Esophagus squamous epithelium (tissue), 5 donors: Measurements from ENCODE around the gene NHSL1. TPM values are rescaled to one million over a fixed set of nuclear protein-coding genes. Genes with fewer than 3 reads are reported as not detected.

Experiments used
- DNase-seq: peaks from one replicate; lab custom pipeline; 2025; lab: John Stamatoyannopoulos, UW
- H3K27ac ChIP-seq, 4 donors: fragments of 200-600 bp; sonication (generic); one replicate each; pipeline ENCODE4 v1.5.1; 2016 to 2019; ENCODE audit warnings: mild to moderate bottlenecking in 1 of 4
- H3K27me3 ChIP-seq, 4 donors: fragments of 200-600 bp; sonication (generic); 1 replicate in 3 of 4; 2 replicates in 1 of 4; pipeline versions ENCODE4 v1.5.1 to v1.6.0; 2017 to 2021; ENCODE audit warnings: antibody characterized with exemption in 1 of 4
- H3K36me3 ChIP-seq, 3 donors: fragments of 200-600 bp; sonication (generic); one replicate each; pipeline ENCODE4 v1.5.1; 2016 to 2019
- H3K4me1 ChIP-seq, 3 donors: fragments of 200-600 bp; sonication (generic); one replicate each; pipeline ENCODE4 v1.5.1; 2017 to 2019
- H3K4me3 ChIP-seq, 4 donors: fragments of 200-600 bp; sonication (generic); 1 replicate in 3 of 4; 2 replicates in 1 of 4; pipeline ENCODE4 v1.5.1; 2016 to 2019; ENCODE audit warnings: mild to moderate bottlenecking in 2 of 4, moderate library complexity in 1 of 4
- H3K9me3 ChIP-seq, 3 donors: fragments of 200-600 bp; sonication (generic); one replicate each; pipeline ENCODE4 v1.5.1; 2016 to 2019
- CTCF ChIP-seq, 6 experiments: fragments of 450-650 bp in 4 of 6; fragments of 200-600 bp in 2 of 6; sonication (generic) in 2 of 6; IDR thresholded peaks; one replicate each; pipeline ENCODE4 v1.5.1; 2016 to 2019; ENCODE audit warnings: antibody characterized with exemption in 6 of 6, mild to moderate bottlenecking in 4 of 6, moderate library complexity in 4 of 6
- POLR2A ChIP-seq, 4 donors: fragments of 450-650 bp; IDR thresholded peaks; one replicate each; pipeline ENCODE4 v1.6.1; 2017; ENCODE audit warnings: antibody characterized with exemption in 4 of 4, mild to moderate bottlenecking in 4 of 4, moderate library complexity in 3 of 4
- WGBS, 2 donors: methylation state at CpG; one replicate each; pipeline ENCODE4 v1.1.5; 2018; 5-methylcytosine and 5-hydroxymethylcytosine counted together
- intact Hi-C: fragments of 100-400 bp; cut with DNase I; formaldehyde crosslinking; loops from one replicate; pipeline ENCODE4 v1.15.0; 2022
- total RNA-seq, 4 donors: library from RNA; depleted of rRNA; stranded (reverse); fragments of >200 nt; gene quantifications; one replicate each; pipeline ENCODE4 v1.1.0, GENCODE V29; 2016
- donor health status: DM: yes; HTN: yes; CAD: no.

The NHSL1 gene
- total RNA-seq, 4 donors from 2014 or later, result 13.1 to 58.2 (median 32.0) TPM

- no peak for DNase-seq
- peak overlapping the region; percentile 4 to 58 (median 30) for H3K27ac ChIP-seq
- peaks cover 6 to 60% (median 8%) of the 10 kb centered on the region in 3 donors for H3K4me1 ChIP-seq
Measured at GRCh38 chr6:138494312-138494711, 5.0 kb downstream of the NHSL1 start.

GRCh38 chr6:138493413-138493812, 5.9 kb downstream of the NHSL1 start:
- no peak for DNase-seq
- no peaks in the 10 kb centered on the region for H3K9me3 ChIP-seq
- peak overlapping the region; percentile 4 to 58 (median 36) for H3K27ac ChIP-seq
- no peak overlapping the region for H3K4me3 ChIP-seq
- peaks cover 0 to 7% (median 0%) of the 10 kb centered on the region in 3 donors for H3K36me3 ChIP-seq
- peaks cover 3 to 51% (median 7%) of the 10 kb centered on the region in 3 donors for H3K4me1 ChIP-seq
- WGBS, 2 donors, result 16 to 23% methylated on average over 5 of the region's 5 CpGs
- H3K27me3 ChIP-seq, result no peaks in the 10 kb centered on the region
- intact Hi-C loops, result no loop called here
- TF ChIP-seq CTCF (IDR thresholded peaks at IDR 0.05), result no peak
- no peak for TF ChIP-seq POLR2A (IDR thresholded peaks at IDR 0.05)

More at GRCh38 chr6:138494312-138494711, 5.0 kb downstream of the NHSL1 start:
- no peaks in the 10 kb centered on the region for H3K27me3 ChIP-seq
- H3K36me3 ChIP-seq, result no peaks in the 10 kb centered on the region
- intact Hi-C loops, result no loop called here
- TF ChIP-seq CTCF (IDR thresholded peaks at IDR 0.05), result no peak
- TF ChIP-seq POLR2A (IDR thresholded peaks at IDR 0.05), result no peak
- H3K4me3 ChIP-seq, result no peak overlapping the region
- H3K9me3 ChIP-seq, result no peaks in the 10 kb centered on the region

- H3K9me3 ChIP-seq, result no peaks in the 10 kb centered on the region
- intact Hi-C loops, result no loop called here
- no peak for DNase-seq
- TF ChIP-seq POLR2A (IDR thresholded peaks at IDR 0.05) (no peak), CTCF (IDR thresholded peaks at IDR 0.05) (no peak)
- H3K4me3 ChIP-seq, result no peak overlapping the region
- 37 to 42% methylated on average over 2 of the region's 2 CpGs for whole genome bisulfite sequencing, 2 donors
- H3K27ac ChIP-seq, result peak overlapping the region in 3 of 4 donors; percentile 25 to 46 (median 46)
- H3K36me3 ChIP-seq, result peaks cover 0 to 10% (median 0%) of the 10 kb centered on the region in 3 donors
- no peaks in the 10 kb centered on the region for H3K27me3 ChIP-seq
- peaks cover 0 to 46% (median 7%) of the 10 kb centered on the region in 3 donors for H3K4me1 ChIP-seq
Measured at GRCh38 chr6:138492871-138493270, 6.4 kb downstream of the NHSL1 start.

- TF ChIP-seq CTCF (IDR thresholded peaks at IDR 0.05) (no peak), POLR2A (IDR thresholded peaks at IDR 0.05) (no peak)
- H3K27ac ChIP-seq, result peak overlapping the region in 3 of 4 donors; percentile 25 to 46 (median 46)
- no peaks in the 10 kb centered on the region for H3K9me3 ChIP-seq
Measured at GRCh38 chr6:138492113-138492512, 7.2 kb downstream of the NHSL1 start.

GRCh38 chr6:138491017-138491416, 8.3 kb downstream of the NHSL1 start:
- TF ChIP-seq CTCF (IDR thresholded peaks at IDR 0.05) (no peak), POLR2A (IDR thresholded peaks at IDR 0.05) (no peak)
- no peaks in the 10 kb centered on the region for H3K9me3 ChIP-seq
- no peak overlapping the region for H3K27ac ChIP-seq
- H3K4me3 ChIP-seq, result no peak overlapping the region
- no peaks in the 10 kb centered on the region for H3K27me3 ChIP-seq
- H3K4me1 ChIP-seq, result peaks cover 0 to 45% (median 7%) of the 10 kb centered on the region in 3 donors
- WGBS, 2 donors, result 75 to 91% methylated on average over 1 of the region's 1 CpG
- DNase-seq, result no peak
- intact Hi-C loops, result no loop called here
- H3K36me3 ChIP-seq, result peaks cover 0 to 10% (median 0%) of the 10 kb centered on the region in 3 donors

More at GRCh38 chr6:138492113-138492512, 7.2 kb downstream of the NHSL1 start:
- H3K36me3 ChIP-seq, result peaks cover 0 to 10% (median 0%) of the 10 kb centered on the region in 3 donors
- no peak for DNase-seq
- H3K4me1 ChIP-seq, result peaks cover 0 to 45% (median 7%) of the 10 kb centered on the region in 3 donors
- H3K27me3 ChIP-seq, result no peaks in the 10 kb centered on the region
- no peak overlapping the region for H3K4me3 ChIP-seq
- intact Hi-C loops, result no loop called here
- 63 to 67% methylated on average over 4 of the region's 4 CpGs for WGBS, 2 donors
